ENCODE measurements around the gene NCOR1. TPM values are rescaled to one million over a fixed set of nuclear protein-coding genes. Genes with fewer than 3 reads are reported as not detected.

Gene NCOR1
- total RNA-seq, 1 donor from 2014 or later = 165 TPM

GRCh38 chr17:16025202-16025601, 190.1 kb downstream of the NCOR1 start:
- no peak overlapping the region for H3K27ac Mint-ChIP-seq
- peaks cover 46% of the 10 kb centered on the region for H3K36me3 Mint-ChIP-seq (ENCODE audit: insufficient read depth)
- no peaks in the 10 kb centered on the region for H3K27me3 Mint-ChIP-seq

GRCh38 chr17:16023881-16024280, 191.5 kb downstream of the NCOR1 start:
- no peaks in the 10 kb centered on the region for H3K27me3 Mint-ChIP-seq
- no peak overlapping the region for H3K4me3 Mint-ChIP-seq (ENCODE audit: low read depth)
- peak overlapping the region; percentile 8 for H3K27ac Mint-ChIP-seq
- no peaks in the 10 kb centered on the region for H3K9me3 Mint-ChIP-seq (ENCODE audit: low read depth)
- H3K36me3 Mint-ChIP-seq (ENCODE audit: insufficient read depth) = peaks cover 44% of the 10 kb centered on the region
- H3K4me1 Mint-ChIP-seq (ENCODE audit: low read depth) = peaks cover 8% of the 10 kb centered on the region
- TF ChIP-seq CTCF (IDR thresholded peaks at IDR 0.05; ENCODE audit: unreplicated experiment) = no peak
- DNase-seq (ENCODE audit: low spot score, unreplicated experiment) = no peak

More at GRCh38 chr17:16025202-16025601, 190.1 kb downstream of the NCOR1 start:
- DNase-seq (ENCODE audit: low spot score, unreplicated experiment) = no peak
- peaks cover 8% of the 10 kb centered on the region for H3K4me1 Mint-ChIP-seq (ENCODE audit: low read depth)
- H3K4me3 Mint-ChIP-seq (ENCODE audit: low read depth) = no peak overlapping the region
- H3K9me3 Mint-ChIP-seq (ENCODE audit: low read depth) = no peaks in the 10 kb centered on the region
- TF ChIP-seq CTCF (IDR thresholded peaks at IDR 0.05; ENCODE audit: unreplicated experiment) = no peak

GRCh38 chr17:16019347-16019746, 196.0 kb downstream of the NCOR1 start:
- no peaks in the 10 kb centered on the region for H3K4me1 Mint-ChIP-seq (ENCODE audit: low read depth)
- peaks cover 31% of the 10 kb centered on the region for H3K36me3 Mint-ChIP-seq (ENCODE audit: insufficient read depth)
- H3K27ac Mint-ChIP-seq = no peak overlapping the region
- TF ChIP-seq CTCF (IDR thresholded peaks at IDR 0.05; ENCODE audit: unreplicated experiment) = no peak
- H3K27me3 Mint-ChIP-seq = no peaks in the 10 kb centered on the region
- H3K9me3 Mint-ChIP-seq (ENCODE audit: low read depth) = no peaks in the 10 kb centered on the region
- DNase-seq (ENCODE audit: low spot score, unreplicated experiment) = no peak
- no peak overlapping the region for H3K4me3 Mint-ChIP-seq (ENCODE audit: low read depth)

- peak; percentile 56 for TF ChIP-seq CTCF (IDR thresholded peaks at IDR 0.05; ENCODE audit: unreplicated experiment)
- no peaks in the 10 kb centered on the region for H3K27me3 Mint-ChIP-seq
- no peak overlapping the region for H3K27ac Mint-ChIP-seq
- no peak for DNase-seq (ENCODE audit: low spot score, unreplicated experiment)
- H3K4me3 Mint-ChIP-seq (ENCODE audit: low read depth) = no peak overlapping the region
- no peaks in the 10 kb centered on the region for H3K9me3 Mint-ChIP-seq (ENCODE audit: low read depth)
- H3K36me3 Mint-ChIP-seq (ENCODE audit: insufficient read depth) = peaks cover 27% of the 10 kb centered on the region
- no peaks in the 10 kb centered on the region for H3K4me1 Mint-ChIP-seq (ENCODE audit: low read depth)
These were observed 201.4 kb downstream of the NCOR1 start for GRCh38 chr17:16013943-16014407.

GRCh38 chr17:16007439-16007838, 207.9 kb downstream of the NCOR1 start:
- H3K27ac Mint-ChIP-seq = peak overlapping the region; percentile 56
- peaks cover 39% of the 10 kb centered on the region for H3K36me3 Mint-ChIP-seq (ENCODE audit: insufficient read depth)
- DNase-seq (ENCODE audit: low spot score, unreplicated experiment) = no peak
- H3K4me1 Mint-ChIP-seq (ENCODE audit: low read depth) = no peaks in the 10 kb centered on the region
- no peak overlapping the region for H3K4me3 Mint-ChIP-seq (ENCODE audit: low read depth)
- H3K27me3 Mint-ChIP-seq = no peaks in the 10 kb centered on the region
- TF ChIP-seq CTCF (IDR thresholded peaks at IDR 0.05; ENCODE audit: unreplicated experiment) = no peak
- no peaks in the 10 kb centered on the region for H3K9me3 Mint-ChIP-seq (ENCODE audit: low read depth)
